Caco-2 (cell line): ENCODE results near the gene NAA80. TPM values are rescaled to one million over a fixed set of nuclear protein-coding genes. Genes with fewer than 3 reads are reported as not detected.

Experiments used
- BruUV-seq: library from RNA; stranded (reverse); fragments of 400-500 nt; replicated peaks from 2 replicates; lab custom pipeline; 2021; lab: Mats Ljungman, UMichigan
- CTCF ChIA-PET: fragments of 300-600 bp; sonication (Branson Sonifier 250); formaldehyde crosslinking; loops from one replicate; lab custom pipeline; 2022; ENCODE audit warnings: antibody characterized with exemption; lab: Charles Lee
- POLR2A ChIA-PET: fragments of 300-600 bp; sonication (Branson Sonifier 250); formaldehyde crosslinking; loops from one replicate; lab custom pipeline; 2022; ENCODE audit warnings: antibody characterized with exemption; lab: Charles Lee
- DNase-seq, 2 experiments: peaks; one replicate each; pipeline versions ENCODE4 v3.0.0 to v3.0.0-alpha.2; 2020 to 2022
- H3K27me3 ChIP-seq: replicated peaks from 2 replicates; pipeline ENCODE4 v1.6.0; 2011; ENCODE audit warnings: low read length; ENCODE audit not compliant: control insufficient read depth, insufficient read depth
- H3K36me3 ChIP-seq: 2 replicates; pipeline ENCODE4 v1.5.1; 2011; ENCODE audit warnings: low read length; ENCODE audit not compliant: control insufficient read depth, insufficient read depth
- H3K4me1 ChIP-seq: fragments of 250-450 bp; sonication (Bioruptor Pico); 2 replicates; pipeline ENCODE4 v1.5.1; 2020; ENCODE audit warnings: mild to moderate bottlenecking
- H3K4me3 ChIP-seq: 2 replicates; pipeline ENCODE4 v1.5.1; 2011; ENCODE audit warnings: low read depth, mild to moderate bottlenecking, control low read depth, low read length
- H3K9me3 ChIP-seq: fragments of 250-450 bp; sonication (Bioruptor Pico); 2 replicates; pipeline ENCODE4 v1.5.1; 2020; ENCODE audit warnings: mild to moderate bottlenecking, moderate library complexity
- H3K27ac Mint-ChIP-seq: one replicate; pipeline ENCODE4 v1.8.0; 2022; ENCODE audit warnings: mixed read lengths; ENCODE audit not compliant: unreplicated experiment
- H3K27me3 Mint-ChIP-seq: one replicate; pipeline ENCODE4 v1.8.0; 2022; ENCODE audit warnings: mixed read lengths; ENCODE audit not compliant: insufficient read depth, unreplicated experiment
- H3K36me3 Mint-ChIP-seq: one replicate; pipeline ENCODE4 v1.8.0; 2022; ENCODE audit warnings: mild to moderate bottlenecking, mixed read lengths; ENCODE audit not compliant: insufficient read depth, unreplicated experiment
- H3K4me1 Mint-ChIP-seq: one replicate; pipeline ENCODE4 v1.8.0; 2022; ENCODE audit warnings: low read depth, mixed read lengths; ENCODE audit not compliant: unreplicated experiment
- H3K4me3 Mint-ChIP-seq: one replicate; pipeline ENCODE4 v1.8.0; 2022; ENCODE audit warnings: mild to moderate bottlenecking, moderate library complexity, mixed read lengths; ENCODE audit not compliant: unreplicated experiment
- H3K9me3 Mint-ChIP-seq: one replicate; pipeline ENCODE4 v1.8.0; 2022; ENCODE audit warnings: mixed read lengths; ENCODE audit not compliant: unreplicated experiment
- CTCF ChIP-seq, 2 experiments: fragments of 200-600 bp in 1 of 2; IDR thresholded peaks; 1 replicate in 1 of 2; 2 replicates in 1 of 2; pipeline versions ENCODE4 v1.5.1 to v1.8.0; 2011 to 2022; ENCODE audit warnings: antibody characterized with exemption in 1 of 2, control low read depth in 1 of 2, inconsistent platforms in 1 of 2, low read depth in 1 of 2, low read length in 1 of 2, mild to moderate bottlenecking in 1 of 2, moderate library complexity in 1 of 2; ENCODE audit not compliant: insufficient read depth in 1 of 2, severe bottlenecking in 1 of 2, unreplicated experiment in 1 of 2
- intact Hi-C: fragments of 100-400 bp; cut with micrococcal nuclease; formaldehyde crosslinking; loops from one replicate; pipeline ENCODE4 v1.10.0; 2022; ENCODE audit not compliant: unreplicated experiment
- total RNA-seq: library from RNA; stranded (reverse); gene quantifications from 2 replicates; pipeline ENCODE4 v1.2.3, GENCODE V29; 2022

NAA80 gene
- total RNA-seq, 1 experiment from 2014 or later, result 8.2 TPM

- peaks cover 11% of the 10 kb centered on the region for H3K4me1 Mint-ChIP-seq
- H3K36me3 Mint-ChIP-seq, result peaks cover 29% of the 10 kb centered on the region
- no TSS peak for BruUV-seq
- Histone ChIP-seq H3K36me3 (no peaks in the 10 kb centered on the region), H3K27me3 (no peaks in the 10 kb centered on the region), H3K4me3 (peak overlapping the region; percentile 37), H3K4me1 (peaks cover 16% of the 10 kb centered on the region), H3K9me3 (no peaks in the 10 kb centered on the region)
- no peak for TF ChIP-seq CTCF (IDR thresholded peaks at IDR 0.05; ENCODE audit: insufficient read depth in 1 of 2, low read depth in 1 of 2, low read length in 1 of 2, severe bottlenecking in 1 of 2, unreplicated experiment in 1 of 2)
- ChIA-PET POLR2A (no interaction called here), CTCF (interaction anchor here (0.9 kb wide), 1 partner anchor 11 kb away, joined by 3 read pairs; no protein-coding TSS in a partner anchor)
- no peaks in the 10 kb centered on the region for H3K9me3 Mint-ChIP-seq
- H3K4me3 Mint-ChIP-seq, result peak overlapping the region; percentile 15
- DNase-seq, result no peak
- no peak overlapping the region for H3K27ac Mint-ChIP-seq
- intact Hi-C loops, result no loop called here
- H3K27me3 Mint-ChIP-seq, result no peaks in the 10 kb centered on the region
Measured at GRCh38 chr3:50340147-50340447, 40.9 kb upstream of the NAA80 start.

- Mint-ChIP-seq H3K4me3 (peak overlapping the region; percentile 15), H3K27me3 (no peaks in the 10 kb centered on the region), H3K27ac (no peak overlapping the region), H3K4me1 (peaks cover 11% of the 10 kb centered on the region), H3K9me3 (no peaks in the 10 kb centered on the region), H3K36me3 (peaks cover 33% of the 10 kb centered on the region)
- ChIA-PET CTCF (no interaction called here), POLR2A (no interaction called here)
- no TSS peak for BruUV-seq
- Histone ChIP-seq H3K9me3 (no peaks in the 10 kb centered on the region), H3K36me3 (no peaks in the 10 kb centered on the region), H3K4me1 (peaks cover 16% of the 10 kb centered on the region), H3K27me3 (no peaks in the 10 kb centered on the region), H3K4me3 (no peak overlapping the region)
- DNase-seq, result no peak
- intact Hi-C loops, result no loop called here
- no peak for TF ChIP-seq CTCF (IDR thresholded peaks at IDR 0.05; ENCODE audit: insufficient read depth in 1 of 2, low read depth in 1 of 2, low read length in 1 of 2, severe bottlenecking in 1 of 2, unreplicated experiment in 1 of 2)
Measured at GRCh38 chr3:50339485-50340146, 40.4 kb upstream of the NAA80 start.

- H3K4me3 ChIP-seq, result no peak overlapping the region
- H3K27ac Mint-ChIP-seq, result peak overlapping the region; percentile 95
- peaks cover 16% of the 10 kb centered on the region for H3K4me1 ChIP-seq
- ChIA-PET POLR2A (interaction anchor here (0.6 kb wide), 1 partner anchor 11 kb away, joined by 4 read pairs; the partner anchor contains the start of gene TUSC2), CTCF (interaction anchor here (0.6 to 0.7 kb wide), 2 partner anchors 18 to 52 kb away, joined by 3 to 4 read pairs; no protein-coding TSS in a partner anchor)
- peaks cover 40% of the 10 kb centered on the region for H3K36me3 Mint-ChIP-seq
- no peaks in the 10 kb centered on the region for H3K27me3 ChIP-seq
- H3K4me1 Mint-ChIP-seq, result peaks cover 11% of the 10 kb centered on the region
- BruUV-seq, result no TSS peak
- DNase-seq, result no peak
- no peaks in the 10 kb centered on the region for H3K27me3 Mint-ChIP-seq
- no peak for TF ChIP-seq CTCF (IDR thresholded peaks at IDR 0.05; ENCODE audit: insufficient read depth in 1 of 2, low read depth in 1 of 2, low read length in 1 of 2, severe bottlenecking in 1 of 2, unreplicated experiment in 1 of 2)
- no peaks in the 10 kb centered on the region for H3K9me3 Mint-ChIP-seq
- peak overlapping the region; percentile 94 for H3K4me3 Mint-ChIP-seq
- H3K9me3 ChIP-seq, result no peaks in the 10 kb centered on the region
- intact Hi-C loops, result no loop called here
- H3K36me3 ChIP-seq, result 0 out of 2 replicates have a peak, but pooled peaks cover 3% of the 10 kb centered on the region
Measured at GRCh38 chr3:50338965-50339364, 39.8 kb upstream of the NAA80 start.
